ENCODE measurements around the gene ACTG2.
A peak's percentile ranks its signal among the peaks of the same experiment; 100 is the strongest.
"Not testable (repeated sequence)": the region's sequence is repeated elsewhere in the genome, so short reads cannot be mapped to it uniquely, and the experiment has no call there.

The ACTG2 gene

GRCh38 chr2:73939419-73939818 is 46.6 kb downstream of the ACTG2 start:
- TF ChIP-seq CTCF (IDR thresholded peaks at IDR 0.05; ENCODE audit: low read depth, low read length): peak; percentile 16
- no peak overlapping the region for H3K4me3 ChIP-seq (ENCODE audit: low read depth, low read length)
- in situ Hi-C loops (cut with HindIII; ENCODE audit: low sequenced_read_pairs): no loop called here
- DNase-seq (ENCODE audit: low read depth, low spot score): no peak

GRCh38 chr2:73940066-73940465 is 47.3 kb downstream of the ACTG2 start:
- H3K4me3 ChIP-seq (ENCODE audit: low read depth, low read length); in situ Hi-C loops (cut with HindIII; ENCODE audit: low sequenced_read_pairs); DNase-seq (ENCODE audit: low read depth, low spot score): not testable (repeated sequence)

- H3K4me3 ChIP-seq (ENCODE audit: low read depth, low read length): no peak overlapping the region
- TF ChIP-seq CTCF (IDR thresholded peaks at IDR 0.05; ENCODE audit: low read depth, low read length): no peak
- DNase-seq (ENCODE audit: low read depth, low spot score): no peak
- in situ Hi-C loops (cut with HindIII; ENCODE audit: low sequenced_read_pairs): no loop called here
Measured at GRCh38 chr2:73942664-73943063, 49.9 kb downstream of the ACTG2 start.

- DNase-seq (ENCODE audit: low read depth, low spot score): no peak
- in situ Hi-C loops (cut with HindIII; ENCODE audit: low sequenced_read_pairs): no loop called here
- no peak for TF ChIP-seq CTCF (IDR thresholded peaks at IDR 0.05; ENCODE audit: low read depth, low read length)
- no peak overlapping the region for H3K4me3 ChIP-seq (ENCODE audit: low read depth, low read length)
Measured at GRCh38 chr2:73944714-73945113, 51.9 kb downstream of the ACTG2 start.

GRCh38 chr2:73946215-73946614 is 53.4 kb downstream of the ACTG2 start:
- in situ Hi-C loops (cut with HindIII; ENCODE audit: low sequenced_read_pairs): no loop called here
- no peak overlapping the region for H3K4me3 ChIP-seq (ENCODE audit: low read depth, low read length)
- no peak for DNase-seq (ENCODE audit: low read depth, low spot score)
- no peak for TF ChIP-seq CTCF (IDR thresholded peaks at IDR 0.05; ENCODE audit: low read depth, low read length)

GRCh38 chr2:73946666-73947065 is 53.9 kb downstream of the ACTG2 start:
- in situ Hi-C loops (cut with HindIII; ENCODE audit: low sequenced_read_pairs): no loop called here
- no peak for TF ChIP-seq CTCF (IDR thresholded peaks at IDR 0.05; ENCODE audit: low read depth, low read length)
- no peak for DNase-seq (ENCODE audit: low read depth, low spot score)
- no peak overlapping the region for H3K4me3 ChIP-seq (ENCODE audit: low read depth, low read length)

GRCh38 chr2:73947412-73948018 is 54.7 kb downstream of the ACTG2 start:
- in situ Hi-C loops (cut with HindIII; ENCODE audit: low sequenced_read_pairs): no loop called here
- TF ChIP-seq CTCF (IDR thresholded peaks at IDR 0.05; ENCODE audit: low read depth, low read length): no peak
- no peak overlapping the region for H3K4me3 ChIP-seq (ENCODE audit: low read depth, low read length)
- DNase-seq (ENCODE audit: low read depth, low spot score): no peak

Measured in astrocyte of the spinal cord (primary cell).